Neuronal stem cell (in vitro differentiated cells): ENCODE results near the gene VPS9D1.

Experiments
- DNase-seq: peaks from one replicate; pipeline ENCODE4 v3.0.0-alpha.2; 2013; ENCODE audit warnings: low spot score
- H2AFZ ChIP-seq: one replicate; pipeline ENCODE4 v1.6.1; 2013; ENCODE audit warnings: mild to moderate bottlenecking, low read length, inconsistent platforms
- H2AK5ac ChIP-seq: 2 replicates; pipeline ENCODE4 v1.6.1; 2013; ENCODE audit warnings: low read depth, mild to moderate bottlenecking, inconsistent platforms, low read length, moderate library complexity, mixed read lengths
- H2BK120ac ChIP-seq: 2 replicates; pipeline ENCODE4 v1.6.1; 2013; ENCODE audit warnings: low read depth, mild to moderate bottlenecking, inconsistent platforms, low read length, moderate library complexity, mixed read lengths
- H2BK12ac ChIP-seq: one replicate; pipeline ENCODE4 v1.6.1; 2013; ENCODE audit warnings: low read length, inconsistent platforms
- H2BK15ac ChIP-seq: 2 replicates; pipeline ENCODE4 v1.6.1; 2013; ENCODE audit warnings: mild to moderate bottlenecking, low read length, inconsistent platforms, mixed read lengths
- H2BK5ac ChIP-seq: one replicate; pipeline ENCODE4 v1.6.1; 2013; ENCODE audit warnings: inconsistent platforms, mild to moderate bottlenecking, low read length, moderate library complexity
- H3K14ac ChIP-seq: one replicate; pipeline ENCODE4 v1.6.1; 2013; ENCODE audit warnings: low read length, inconsistent platforms
- H3K18ac ChIP-seq: 2 replicates; pipeline ENCODE4 v1.6.1; 2013; ENCODE audit warnings: low read length, inconsistent platforms
- H3K23ac ChIP-seq: 2 replicates; pipeline ENCODE4 v1.6.1; 2013; ENCODE audit warnings: low read depth, mild to moderate bottlenecking, mixed read lengths, low read length, inconsistent platforms; ENCODE audit not compliant: poor library complexity
- H3K27ac ChIP-seq: replicated peaks from 3 replicates; pipeline ENCODE4 v1.5.1; 2013; ENCODE audit warnings: low read length, inconsistent platforms
- H3K27me3 ChIP-seq, 3 experiments: 2 replicates each; pipeline ENCODE4 v1.6.1; 2013; ENCODE audit warnings: low read length in 3 of 3, mild to moderate bottlenecking in 2 of 3, inconsistent platforms in 1 of 3, low read depth in 1 of 3, mixed read lengths in 1 of 3, moderate library complexity in 1 of 3; ENCODE audit not compliant: control insufficient read depth in 3 of 3, insufficient read depth in 3 of 3
- H3K36me3 ChIP-seq, 2 donors: replicated peaks in 1 of 2; 2 replicates each; pipeline ENCODE4 v1.6.1; 2013; ENCODE audit warnings: low read length in 2 of 2; ENCODE audit not compliant: control insufficient read depth in 2 of 2, insufficient read depth in 2 of 2
- H3K4ac ChIP-seq: 2 replicates; pipeline ENCODE4 v1.6.1; 2013; ENCODE audit warnings: inconsistent platforms, mild to moderate bottlenecking, low read length, moderate library complexity
- H3K4me1 ChIP-seq, 2 donors: 1 replicate in 1 of 2; 2 replicates in 1 of 2; pipeline ENCODE4 v1.6.1; 2013; ENCODE audit warnings: low read length in 2 of 2, low read depth in 1 of 2; ENCODE audit not compliant: control insufficient read depth in 2 of 2, insufficient read depth in 1 of 2
- H3K4me2 ChIP-seq: one replicate; pipeline ENCODE4 v1.6.1; 2013; ENCODE audit warnings: mild to moderate bottlenecking, low read length, inconsistent platforms; ENCODE audit not compliant: insufficient read depth, poor library complexity, severe bottlenecking
- H3K4me3 ChIP-seq, 2 donors: 2 replicates each; pipeline ENCODE4 v1.5.1; 2013; ENCODE audit warnings: low read length in 2 of 2, mild to moderate bottlenecking in 2 of 2, inconsistent platforms in 1 of 2, moderate library complexity in 1 of 2
- H3K79me1 ChIP-seq: one replicate; pipeline ENCODE4 v1.6.1; 2013; ENCODE audit warnings: low read depth, mild to moderate bottlenecking, inconsistent platforms, low read length, moderate library complexity
- H3K9ac ChIP-seq: one replicate; pipeline ENCODE4 v1.6.1; 2013; ENCODE audit warnings: mild to moderate bottlenecking, low read depth, low read length, inconsistent platforms; ENCODE audit not compliant: poor library complexity
- H3K9me3 ChIP-seq, 2 donors: replicated peaks in 1 of 2; 2 replicates each; pipeline versions ENCODE3 to v1.6.1; 2013; ENCODE audit warnings: low read length in 2 of 2, mild to moderate bottlenecking in 2 of 2, inconsistent platforms in 1 of 2, low read depth in 1 of 2, mixed read lengths in 1 of 2, moderate library complexity in 1 of 2; ENCODE audit not compliant: control insufficient read depth in 2 of 2, insufficient read depth in 1 of 2
- H4K8ac ChIP-seq: one replicate; pipeline ENCODE4 v1.6.1; 2013; ENCODE audit warnings: low read depth, mild to moderate bottlenecking, inconsistent platforms, low read length, moderate library complexity
- H4K91ac ChIP-seq: one replicate; pipeline ENCODE4 v1.6.1; 2013; ENCODE audit warnings: low read length, low read depth, mild to moderate bottlenecking, inconsistent platforms; ENCODE audit not compliant: poor library complexity
- WGBS, 2 donors: extraction: QIAGEN DNeasy Blood & Tissue Kit; methylation state at CpG; one replicate each; pipeline ENCODE4 v1.1.7; 2013; ENCODE audit warnings: missing lambda C conversion rate in 2 of 2, mixed read lengths in 1 of 2; ENCODE audit not compliant: insufficient read length in 2 of 2, insufficient replicate concordance in 1 of 2; ENCODE audit errors: extremely low coverage in 2 of 2; 5-methylcytosine and 5-hydroxymethylcytosine counted together

Gene VPS9D1

GRCh38 chr16:89709166-89709565 is 11.5 kb downstream of the VPS9D1 start:
- Histone ChIP-seq H3K18ac (peak overlapping the region; percentile 17), H3K14ac (no peak overlapping the region), H3K4me1 (peaks cover 2 to 13% of the 10 kb centered on the region in 2 donors), H3K4ac (no peak overlapping the region), H3K9me3 (no peaks in the 10 kb centered on the region), H3K23ac (peak overlapping the region; percentile 17), H4K91ac (no peak overlapping the region), H3K27ac (no peak overlapping the region), H3K4me3 (no peak overlapping the region), H4K8ac (no peak overlapping the region), H3K4me2 (peak overlapping the region; percentile 25), H2AK5ac (peak overlapping the region; percentile 90), H2BK15ac (peak overlapping the region; percentile 75), H3K36me3 (peaks cover 0 to 1% of the 10 kb centered on the region in 2 donors), H2AFZ (no peak overlapping the region), H2BK5ac (peak overlapping the region; percentile 48), H2BK120ac (no peak overlapping the region), H2BK12ac (peak overlapping the region; percentile 41), H3K79me1 (peaks cover 2% of the 10 kb centered on the region), H3K27me3 (peaks cover 0 to 2% (median 0%) of the 10 kb centered on the region in 3 experiments), H3K9ac (peak overlapping the region; percentile 81)
- WGBS, 2 donors, result no CpG with 5 or more reads among the region's 10 CpGs
- no peak for DNase-seq

GRCh38 chr16:89708481-89708931 is 12.2 kb downstream of the VPS9D1 start:
- Histone ChIP-seq H3K4ac (no peak overlapping the region), H4K91ac (no peak overlapping the region), H3K14ac (no peak overlapping the region), H3K36me3 (no peaks in the 10 kb centered on the region), H2BK120ac (no peak overlapping the region), H3K9ac (peak overlapping the region; percentile 60), H3K23ac (peak overlapping the region; percentile 65), H3K4me2 (no peak overlapping the region), H2BK15ac (no peak overlapping the region), H2AFZ (no peak overlapping the region), H4K8ac (peak overlapping the region; percentile 17), H2AK5ac (peak overlapping the region; percentile 94), H3K27ac (no peak overlapping the region), H2BK5ac (no peak overlapping the region), H2BK12ac (peak overlapping the region; percentile 90), H3K4me1 (peaks cover 2 to 13% of the 10 kb centered on the region in 2 donors), H3K4me3 (no peak overlapping the region), H3K27me3 (peaks cover 0 to 2% (median 0%) of the 10 kb centered on the region in 3 experiments), H3K9me3 (no peaks in the 10 kb centered on the region), H3K79me1 (peaks cover 2% of the 10 kb centered on the region), H3K18ac (peak overlapping the region; percentile 71)
- DNase-seq, result no peak
- no CpG with 5 or more reads among the region's 19 CpGs for WGBS, 2 donors

- WGBS, 2 donors, result no CpG with 5 or more reads among the region's 9 CpGs
- Histone ChIP-seq H3K27ac (no peak overlapping the region), H3K9me3 (no peaks in the 10 kb centered on the region), H2AK5ac (peak overlapping the region; percentile 75), H3K4ac (no peak overlapping the region), H3K23ac (no peak overlapping the region), H2BK120ac (no peak overlapping the region), H3K18ac (no peak overlapping the region), H3K4me1 (peaks cover 2 to 12% of the 10 kb centered on the region in 2 donors), H2BK15ac (no peak overlapping the region), H2AFZ (no peak overlapping the region), H3K9ac (no peak overlapping the region), H3K36me3 (no peaks in the 10 kb centered on the region), H3K4me2 (peak overlapping the region; percentile 18), H3K14ac (no peak overlapping the region), H4K8ac (peak overlapping the region; percentile 23), H4K91ac (no peak overlapping the region), H2BK12ac (peak overlapping the region; percentile 41), H2BK5ac (no peak overlapping the region), H3K4me3 (no peak overlapping the region), H3K79me1 (peaks cover 2% of the 10 kb centered on the region), H3K27me3 (peaks cover 0 to 2% (median 0%) of the 10 kb centered on the region in 3 experiments)
- no peak for DNase-seq
These were observed 13.0 kb downstream of the VPS9D1 start for GRCh38 chr16:89707695-89708094.

- Histone ChIP-seq H2BK5ac (no peak overlapping the region), H4K91ac (no peak overlapping the region), H3K4ac (no peak overlapping the region), H4K8ac (peak overlapping the region; percentile 23), H3K36me3 (no peaks in the 10 kb centered on the region), H3K4me3 (no peak overlapping the region), H2BK12ac (no peak overlapping the region), H2AFZ (peak overlapping the region; percentile 75), H3K14ac (no peak overlapping the region), H2BK120ac (peak overlapping the region; percentile 31), H3K27ac (no peak overlapping the region), H3K23ac (peak overlapping the region; percentile 37), H3K4me1 (peaks cover 4 to 12% of the 10 kb centered on the region in 2 donors), H3K79me1 (peaks cover 2% of the 10 kb centered on the region), H3K18ac (peak overlapping the region; percentile 35), H3K9me3 (no peaks in the 10 kb centered on the region), H2BK15ac (no peak overlapping the region), H3K4me2 (no peak overlapping the region), H3K9ac (peak overlapping the region; percentile 50), H2AK5ac (peak overlapping the region; percentile 85), H3K27me3 (peaks cover 0 to 2% (median 0%) of the 10 kb centered on the region in 3 experiments)
- no peak for DNase-seq
- no CpG with 5 or more reads among the region's 14 CpGs for WGBS, 2 donors
These were observed 14.0 kb downstream of the VPS9D1 start for GRCh38 chr16:89706518-89707260.
